K562 (cell line): ENCODE results near the gene PLA1A. TPM values are rescaled to one million over a fixed set of nuclear protein-coding genes. Genes with fewer than 3 reads are reported as not detected.

Experiments
- ATF7 ChIP-seq: fragments of 450-650 bp; IDR thresholded peaks from 2 replicates; pipeline ENCODE4 v1.7.1; 2014; ENCODE audit warnings: mild to moderate bottlenecking, moderate library complexity
- CEBPZ ChIP-seq: fragments of 150-350 bp; IDR thresholded peaks from 2 replicates; pipeline ENCODE4 v1.6.1; 2014; ENCODE audit warnings: low read depth, mild to moderate bottlenecking, low read length, borderline replicate concordance
- DLX4 ChIP-seq: fragments of 250-450 bp; sonication (Bioruptor Pico); IDR thresholded peaks from 2 replicates; pipeline ENCODE4 v1.6.1; 2021; ENCODE audit warnings: mild to moderate bottlenecking
- ESRRB ChIP-seq: fragments of 250-450 bp; sonication (Bioruptor Pico); IDR thresholded peaks from 2 replicates; pipeline ENCODE4 v1.5.0; 2020; ENCODE audit warnings: mild to moderate bottlenecking, moderate library complexity, borderline replicate concordance
- FOXK2 ChIP-seq, 2 experiments: fragments of 450-650 bp; IDR thresholded peaks in 1 of 2; conservative IDR thresholded peaks in 1 of 2; 2 replicates each; pipeline ENCODE4 v1.6.1; 2016; ENCODE audit warnings: low read depth in 2 of 2, mild to moderate bottlenecking in 1 of 2
- HSF4 ChIP-seq: fragments of 250-450 bp; sonication (Bioruptor Pico); IDR thresholded peaks from 2 replicates; pipeline ENCODE4 v2.1.2; 2022; ENCODE audit warnings: mild to moderate bottlenecking, moderate library complexity, borderline replicate concordance
- MYC ChIP-seq, 2 experiments: fragments of 250-450 bp in 1 of 2; sonication (Bioruptor Pico) in 1 of 2; IDR thresholded peaks; 2 replicates each; pipeline versions ENCODE4 v1.5.1 to v1.6.1; 2012 to 2021; ENCODE audit warnings: low read depth in 2 of 2, borderline replicate concordance in 1 of 2, improper control_type of control experiment in 1 of 2, low read length in 1 of 2, mild to moderate bottlenecking in 1 of 2, moderate library complexity in 1 of 2
- POLR2B ChIP-seq: fragments of 450-650 bp; IDR thresholded peaks from 2 replicates; pipeline ENCODE4 v1.6.1; 2018; ENCODE audit warnings: low read depth; ENCODE audit not compliant: partially characterized antibody
- POLR3A ChIP-seq: IDR thresholded peaks from 2 replicates; pipeline ENCODE4 v1.6.1; 2011; ENCODE audit warnings: borderline replicate concordance, mild to moderate bottlenecking, moderate library complexity; ENCODE audit not compliant: insufficient read length, insufficient read depth; ENCODE audit errors: extremely low read depth
- PRMT5 ChIP-seq: sonication (generic); formaldehyde crosslinking; IDR thresholded peaks from 2 replicates; pipeline ENCODE4 v1.5.0; 2020; ENCODE audit warnings: missing genetic modification reagents
- PTBP1 ChIP-seq: fragments of 200-400 bp; formaldehyde crosslinking; IDR thresholded peaks from 2 replicates; pipeline ENCODE4 v1.6.1; 2017; ENCODE audit warnings: low read depth, low read length
- RFX5 ChIP-seq: IDR thresholded peaks from 2 replicates; pipeline ENCODE4 v1.6.1; 2011; ENCODE audit warnings: low read depth, mild to moderate bottlenecking, improper control_type of control experiment, low read length
- SP2 ChIP-seq: IDR thresholded peaks from 2 replicates; pipeline ENCODE4 v1.6.1; 2011; ENCODE audit warnings: mild to moderate bottlenecking, low read depth, low read length, moderate library complexity; ENCODE audit not compliant: poor library complexity, severe bottlenecking; ENCODE audit errors: extremely low read depth
- ZC3H8 ChIP-seq: fragments of 450-650 bp; IDR thresholded peaks from 2 replicates; pipeline ENCODE4 v1.6.1; 2017
- ZNF316 ChIP-seq: fragments of 450-650 bp; IDR thresholded peaks from 2 replicates; pipeline ENCODE4 v1.6.1; 2016
- ZNF436 ChIP-seq: fragments of 250-450, 450-650 bp; sonication (Bioruptor Pico); formaldehyde crosslinking; IDR thresholded peaks from 2 replicates; pipeline ENCODE4 v1.7.0; 2020; ENCODE audit warnings: mild to moderate bottlenecking
- ZNF57 ChIP-seq: fragments of 450-650 bp; formaldehyde crosslinking; IDR thresholded peaks from 2 replicates; pipeline ENCODE4 v1.4.0; 2020; ENCODE audit warnings: mild to moderate bottlenecking, moderate library complexity
- ZNF583 ChIP-seq: fragments of 250-450 bp; sonication (Bioruptor Pico); IDR thresholded peaks from 2 replicates; pipeline ENCODE4 v1.4.0; 2020
- ZNF639 ChIP-seq, 2 experiments: fragments of 200-800 bp in 1 of 2; sonication (Bioruptor generic) in 1 of 2; sonication (generic) in 1 of 2; formaldehyde crosslinking in 1 of 2; IDR thresholded peaks in 1 of 2; conservative IDR thresholded peaks in 1 of 2; 2 replicates each; pipeline versions ENCODE4 v1.5.0 to v1.6.1; 2016 to 2020; ENCODE audit warnings: missing compliant biosample characterization in 1 of 2, missing genetic modification characterization in 1 of 2, missing genetic modification reagents in 1 of 2
- polyA plus RNA-seq, 8 experiments: library from polyadenylated mRNA; depleted of rRNA in 4 of 8; stranded (reverse) in 5 of 8; unstranded in 3 of 8; fragments of >200 nt; fragmentation: Nextera tagmentation in 2 of 8; fragmentation: Illumina TruSeq in 1 of 8; extraction: Ambion mirVana in 2 of 8; extraction: Trizol in 1 of 8; gene quantifications; 2 replicates each; pipeline versions ENCODE4 v1.2.1 to v1.2.3, GENCODE V29; 2011 to 2014; ENCODE audit warnings: inconsistent platforms in 1 of 8, missing spikeins in 1 of 8
- total RNA-seq, 7 experiments: library from RNA; depleted of rRNA in 6 of 7; stranded (reverse); fragments of >200 nt in 6 of 7; fragmentation: Illumina TruSeq in 2 of 7; extraction: Trizol in 2 of 7; gene quantifications; 2 replicates each; pipeline versions ENCODE4 v1.2.1 to v1.2.3, GENCODE V29; 2011 to 2021; ENCODE audit warnings: low replicate concordance in 1 of 7
- TF ChIP-seq, protein P1 (sequence below): fragments of 250-450 bp; sonication (Bioruptor Pico); IDR thresholded peaks from 2 replicates; pipeline ENCODE4 v1.4.0; 2020

The PLA1A gene
- total and polyA plus RNA-seq, 9 of the 15 experiments (the other 6 are each of a cell fraction or from before 2014, with no cell fraction given): not detected

DNA sequence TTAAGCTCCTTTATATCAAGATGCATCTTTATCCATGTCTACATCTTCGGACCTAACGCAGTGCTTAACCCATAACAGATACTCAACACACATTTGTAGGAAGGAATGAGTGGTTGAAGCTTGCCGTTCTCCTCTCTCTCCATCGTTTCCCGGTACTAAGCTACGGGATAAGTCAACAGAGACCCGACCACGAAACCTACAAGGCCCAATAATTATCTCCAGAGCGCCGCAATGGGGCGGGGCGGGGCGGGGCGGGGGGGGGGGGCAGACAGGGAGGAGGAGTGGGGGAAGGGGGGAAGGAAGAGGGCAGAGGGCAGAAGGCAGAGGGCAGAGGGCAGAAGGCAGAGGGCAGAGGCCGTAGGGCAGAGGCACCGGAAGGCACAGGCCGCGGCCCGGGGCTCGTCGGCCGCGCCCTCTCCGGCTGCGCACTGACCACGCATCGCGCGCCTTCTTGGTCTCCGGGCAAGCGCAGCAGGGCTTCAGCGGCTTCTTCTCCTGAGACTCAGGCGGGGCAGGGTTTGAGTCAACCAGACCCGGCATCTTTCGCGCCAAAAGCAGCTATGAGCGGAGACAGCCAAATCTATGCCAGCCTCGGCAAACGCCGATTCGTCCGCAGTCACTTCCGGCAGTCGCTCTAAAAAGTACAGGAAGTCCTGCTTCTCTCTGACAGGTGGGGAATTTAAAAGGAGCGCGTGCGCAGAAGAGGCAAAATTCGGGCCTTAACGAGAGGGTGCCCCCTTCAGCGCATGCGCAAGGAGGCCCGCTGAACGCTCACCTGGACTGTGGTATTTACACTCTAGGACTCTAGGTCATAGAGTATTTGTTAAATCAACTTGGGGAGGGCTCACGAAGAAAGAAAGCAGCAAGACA, 79.3 kb downstream of the PLA1A start, which contains the start of gene COX17 (continued):
- TF ChIP-seq, protein P1, sequence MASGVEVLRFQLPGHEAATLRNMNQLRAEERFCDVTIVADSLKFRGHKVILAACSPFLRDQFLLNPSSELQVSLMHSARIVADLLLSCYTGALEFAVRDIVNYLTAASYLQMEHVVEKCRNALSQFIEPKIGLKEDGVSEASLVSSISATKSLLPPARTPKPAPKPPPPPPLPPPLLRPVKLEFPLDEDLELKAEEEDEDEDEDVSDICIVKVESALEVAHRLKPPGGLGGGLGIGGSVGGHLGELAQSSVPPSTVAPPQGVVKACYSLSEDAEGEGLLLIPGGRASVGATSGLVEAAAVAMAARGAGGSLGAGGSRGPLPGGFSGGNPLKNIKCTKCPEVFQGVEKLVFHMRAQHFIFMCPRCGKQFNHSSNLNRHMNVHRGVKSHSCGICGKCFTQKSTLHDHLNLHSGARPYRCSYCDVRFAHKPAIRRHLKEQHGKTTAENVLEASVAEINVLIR (CRISPR knock-in tag): no peak
- TF ChIP-seq ZC3H8 (no peak), ZNF639 (CRISPR knock-in tag; conservative IDR thresholded peaks at IDR 0.05 in 1 of 2, IDR thresholded peaks at IDR 0.05 in 1 of 2) (peak in 1 of 2 experiments; percentile 93; a peak in 2 of 4 replicates), RFX5 (no peak), ZNF316 (no peak), ZNF583 (CRISPR knock-in tag) (no peak), CEBPZ (no peak), FOXK2 (conservative IDR thresholded peaks at IDR 0.05 in 1 of 2, IDR thresholded peaks at IDR 0.05 in 1 of 2; ENCODE audit: low read depth in 2 of 2) (peak; percentile 45 to 68; a peak in 3 of 4 replicates), HSF4 (no peak), DLX4 (no peak), PTBP1 (no peak), ZNF436 (CRISPR knock-in tag) (no peak), ESRRB (CRISPR knock-in tag) (no peak), MYC (IDR thresholded peaks at IDR 0.05; ENCODE audit: low read depth, low read length) (peak; percentile 72), MYC (CRISPR knock-in tag; IDR thresholded peaks at IDR 0.05; ENCODE audit: borderline replicate concordance, low read depth) (no peak), POLR2B (peak; percentile 65), PRMT5 (CRISPR knock-in tag) (no peak), ZNF57 (CRISPR knock-in tag) (no peak), POLR3A (no peak), SP2 (no peak), ATF7 (peak; percentile 53)
